OCI-LY3 (cell line): Measurements from ENCODE around the gene OTOS.

Experiments used
- EZH2phosphoT487 ChIP-seq: fragments of 200-600 bp; shearing (Covaris generic); IDR thresholded peaks from 2 replicates; pipeline ENCODE4 v1.6.1; 2018; ENCODE audit warnings: antibody characterized with exemption, mixed run types, low read depth
- TF ChIP-seq, protein P1 (sequence below): fragments of 200-600, 300-600 bp; sonication (generic); IDR thresholded peaks from 2 replicates; pipeline ENCODE4 v1.5.1; 2014; ENCODE audit warnings: antibody characterized with exemption, low read length, low read depth

GRCh38 chr2:240134956-240135520, 5.4 kb downstream of the OTOS start:
- TF ChIP-seq, protein P1, sequence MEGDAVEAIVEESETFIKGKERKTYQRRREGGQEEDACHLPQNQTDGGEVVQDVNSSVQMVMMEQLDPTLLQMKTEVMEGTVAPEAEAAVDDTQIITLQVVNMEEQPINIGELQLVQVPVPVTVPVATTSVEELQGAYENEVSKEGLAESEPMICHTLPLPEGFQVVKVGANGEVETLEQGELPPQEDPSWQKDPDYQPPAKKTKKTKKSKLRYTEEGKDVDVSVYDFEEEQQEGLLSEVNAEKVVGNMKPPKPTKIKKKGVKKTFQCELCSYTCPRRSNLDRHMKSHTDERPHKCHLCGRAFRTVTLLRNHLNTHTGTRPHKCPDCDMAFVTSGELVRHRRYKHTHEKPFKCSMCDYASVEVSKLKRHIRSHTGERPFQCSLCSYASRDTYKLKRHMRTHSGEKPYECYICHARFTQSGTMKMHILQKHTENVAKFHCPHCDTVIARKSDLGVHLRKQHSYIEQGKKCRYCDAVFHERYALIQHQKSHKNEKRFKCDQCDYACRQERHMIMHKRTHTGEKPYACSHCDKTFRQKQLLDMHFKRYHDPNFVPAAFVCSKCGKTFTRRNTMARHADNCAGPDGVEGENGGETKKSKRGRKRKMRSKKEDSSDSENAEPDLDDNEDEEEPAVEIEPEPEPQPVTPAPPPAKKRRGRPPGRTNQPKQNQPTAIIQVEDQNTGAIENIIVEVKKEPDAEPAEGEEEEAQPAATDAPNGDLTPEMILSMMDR: no peak
- no peak for TF ChIP-seq EZH2phosphoT487
